AG08395 (cell line): ENCODE measurements around the gene SORCS2.
A peak's percentile ranks its signal among the peaks of the same experiment; 100 is the strongest.

Experiments
- DNase-seq: peaks from one replicate; pipeline ENCODE4 v3.0.0; 2012; ENCODE audit warnings: mixed read lengths, low spot score

The SORCS2 gene

DNA sequence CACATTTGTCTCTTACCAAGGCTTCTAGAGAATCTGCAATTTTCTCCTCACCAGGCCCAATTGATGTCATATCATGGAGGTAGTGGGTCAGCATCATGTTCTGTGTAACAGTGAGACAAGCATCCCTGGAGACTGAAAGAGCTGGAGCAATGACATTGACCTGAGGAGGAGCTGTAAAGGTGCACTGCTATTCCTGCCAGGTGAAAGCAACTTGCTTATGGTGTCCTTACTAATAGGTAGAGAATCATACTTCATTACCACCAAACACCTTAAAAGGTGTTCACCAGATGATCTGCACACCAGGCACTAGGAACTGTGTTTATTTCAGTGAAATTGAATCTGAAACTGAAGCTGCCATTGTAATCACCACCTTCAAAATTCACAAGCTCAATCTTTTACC is 558.6 kb downstream of the SORCS2 start:
- DNase-seq = no peak

- DNase-seq = no peak
Measured at GRCh38 chr4:7752649-7753048, 560.3 kb downstream of the SORCS2 start.

DNA sequence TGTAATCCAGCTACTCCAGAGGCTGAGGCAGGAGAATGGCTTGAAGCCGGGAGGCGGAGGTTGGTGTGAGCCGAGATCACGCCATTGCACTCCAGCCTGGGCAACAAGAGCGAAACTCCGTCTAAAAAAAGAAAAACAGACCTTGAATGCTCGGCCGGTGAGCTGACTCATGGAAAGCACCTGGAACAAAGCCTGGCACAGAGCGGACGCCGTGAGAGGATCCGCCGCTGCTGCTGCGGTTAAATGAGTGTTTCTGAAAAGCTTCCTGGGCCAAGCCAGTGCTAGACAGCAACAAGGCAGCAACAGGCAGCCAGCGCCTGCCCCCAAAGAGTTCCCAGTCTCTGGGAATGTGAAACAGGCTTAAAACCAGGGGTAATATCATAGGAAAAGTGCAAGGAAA is 560.9 kb downstream of the SORCS2 start:
- no peak for DNase-seq

DNA sequence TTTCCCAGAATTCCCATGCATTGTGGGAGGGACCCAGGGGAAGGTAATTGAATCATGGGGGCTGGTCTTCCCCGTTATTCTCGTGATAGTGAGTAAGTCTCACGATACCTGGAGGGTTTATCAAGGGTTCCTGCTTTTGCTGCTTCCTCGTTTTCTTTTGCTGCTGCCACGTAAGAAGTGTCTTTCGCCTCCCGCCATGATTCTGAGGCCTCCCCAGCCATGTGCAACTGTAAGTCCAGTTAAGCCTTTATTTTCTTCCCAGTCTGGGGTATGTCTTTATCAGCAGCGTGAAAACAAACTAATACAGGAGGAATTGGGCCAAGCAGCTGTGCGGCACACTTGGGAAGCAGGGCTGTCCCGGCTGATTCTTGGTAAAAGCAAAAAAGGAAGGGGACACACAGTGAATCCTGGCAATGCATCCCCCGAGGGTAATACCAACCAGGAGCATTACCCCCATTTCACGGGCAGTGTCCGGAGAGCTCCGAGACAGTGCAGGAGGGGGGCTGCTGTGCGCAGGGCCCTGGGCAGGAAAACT is 561.7 kb downstream of the SORCS2 start:
- no peak for DNase-seq

DNA sequence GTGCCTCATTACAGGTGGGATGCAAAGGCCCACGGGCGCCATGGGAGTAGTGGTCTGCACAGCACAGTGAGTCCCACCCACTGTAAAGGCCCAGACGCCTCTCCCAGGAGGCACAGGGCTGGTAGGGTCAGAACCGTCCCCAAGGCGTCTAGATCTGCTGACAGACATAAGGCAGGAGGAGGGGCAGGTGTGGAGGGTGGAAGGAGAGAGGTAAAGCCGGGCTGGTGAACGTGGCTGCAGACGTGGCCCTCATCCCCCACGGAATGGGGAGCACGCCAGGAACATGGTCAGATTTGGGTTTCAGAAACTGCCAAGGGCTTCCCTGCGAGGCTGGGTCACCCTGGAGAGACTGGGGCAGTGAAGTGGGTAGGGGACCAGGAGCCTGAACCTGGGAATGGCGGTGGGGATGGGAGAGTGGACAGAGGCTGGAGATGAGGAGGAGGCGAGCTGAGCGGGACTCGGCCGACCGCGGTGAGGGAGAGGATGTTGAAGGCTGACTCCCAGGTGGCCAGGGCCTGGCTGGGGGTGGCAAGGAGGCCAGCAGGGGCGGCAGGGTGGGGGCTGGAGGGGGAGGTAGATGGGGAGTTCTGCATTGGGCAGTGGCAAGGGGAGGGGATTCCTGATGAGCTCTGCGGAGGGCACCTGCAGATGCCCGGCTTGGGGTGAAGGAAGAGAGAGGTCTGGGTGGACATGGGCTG is 562.4 kb downstream of the SORCS2 start:
- DNase-seq = no peak

DNA sequence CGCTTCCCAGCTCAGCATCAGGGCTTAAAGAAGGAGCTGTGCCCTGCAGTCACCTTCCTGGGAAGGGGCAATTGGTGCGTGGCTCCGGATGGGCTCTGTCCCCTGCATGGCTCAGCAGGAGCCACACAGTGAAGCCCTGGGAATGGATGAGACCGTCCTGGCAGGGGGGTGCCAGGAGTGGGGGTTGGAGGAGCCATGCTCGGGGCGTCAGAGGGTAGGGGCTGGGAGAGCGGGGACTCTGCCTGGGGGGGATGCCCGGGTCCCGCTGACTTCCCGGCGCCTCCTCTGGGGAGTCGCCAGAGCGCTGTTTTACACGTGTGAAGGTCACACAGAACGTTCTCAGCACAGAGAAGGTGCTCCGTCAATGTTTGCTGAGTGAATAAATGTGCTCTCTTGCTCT is 563.2 kb downstream of the SORCS2 start:
- no peak for DNase-seq

- DNase-seq = no peak
Measured at GRCh38 chr4:7756071-7756470, 563.7 kb downstream of the SORCS2 start.

- DNase-seq = no peak
Measured at GRCh38 chr4:7756561-7757355, 564.4 kb downstream of the SORCS2 start.

- DNase-seq = no peak
Measured at GRCh38 chr4:7757501-7758471, 565.4 kb downstream of the SORCS2 start.

DNA sequence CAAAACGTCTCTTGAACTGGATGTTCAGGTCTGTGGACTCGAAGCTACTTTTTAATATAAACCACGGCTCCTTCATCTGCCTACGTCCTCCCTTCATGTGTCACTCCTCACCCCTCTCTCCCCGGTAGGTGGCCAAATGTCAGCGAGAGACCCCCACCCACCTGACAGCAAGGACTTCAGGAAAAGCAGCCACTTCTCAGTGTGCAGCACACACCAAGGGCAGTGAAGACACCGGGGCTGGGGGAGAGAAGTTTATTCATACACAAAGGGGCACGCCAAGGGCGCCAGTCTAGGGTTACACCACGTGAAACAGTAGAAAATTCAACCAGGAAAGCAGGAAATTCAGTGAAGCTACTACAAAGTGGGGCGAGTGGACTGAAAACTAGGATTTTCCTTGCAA is 566.1 kb downstream of the SORCS2 start:
- no peak for DNase-seq

- no peak for DNase-seq
Measured at GRCh38 chr4:7759216-7759615, 566.9 kb downstream of the SORCS2 start.

DNA sequence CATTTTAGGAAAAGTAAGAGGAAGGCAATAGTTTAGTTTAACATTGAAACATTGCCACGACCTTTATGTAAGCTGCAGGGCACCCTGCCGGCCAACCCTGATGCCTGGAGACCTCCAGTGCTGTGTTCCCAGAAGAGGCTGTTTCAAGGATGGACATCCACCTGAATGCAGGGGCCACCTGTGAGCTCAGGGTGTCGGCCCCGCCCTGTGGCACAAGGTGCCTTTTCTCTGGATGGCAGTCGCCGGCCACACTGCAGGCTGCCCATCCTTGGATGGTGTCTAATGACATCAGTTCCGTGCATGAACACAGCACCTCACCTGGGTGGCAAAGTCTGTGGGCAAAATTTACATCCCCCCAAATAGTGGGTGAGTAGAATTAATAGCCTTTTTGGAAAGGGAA is 567.3 kb downstream of the SORCS2 start:
- DNase-seq = no peak

DNA sequence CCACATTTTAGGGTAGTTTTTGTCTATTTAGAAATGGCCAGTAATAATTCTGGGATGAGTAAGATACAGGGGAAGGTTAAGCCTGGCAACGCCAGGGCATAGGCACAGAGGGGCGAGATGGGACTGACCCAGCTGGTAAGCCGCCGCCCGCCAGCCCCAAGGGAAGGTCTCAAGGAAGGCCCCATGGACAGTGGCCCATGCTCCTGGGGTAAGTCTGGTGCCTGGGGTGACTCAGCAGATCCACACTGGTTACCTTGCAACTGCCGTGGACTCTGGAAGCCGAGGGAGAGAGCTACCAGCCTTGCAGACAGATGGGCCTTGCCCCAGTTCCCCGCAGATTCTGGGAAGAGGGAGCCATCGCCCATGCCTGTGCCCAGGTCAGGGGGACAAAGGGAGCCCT is 567.9 kb downstream of the SORCS2 start:
- DNase-seq = no peak

DNA sequence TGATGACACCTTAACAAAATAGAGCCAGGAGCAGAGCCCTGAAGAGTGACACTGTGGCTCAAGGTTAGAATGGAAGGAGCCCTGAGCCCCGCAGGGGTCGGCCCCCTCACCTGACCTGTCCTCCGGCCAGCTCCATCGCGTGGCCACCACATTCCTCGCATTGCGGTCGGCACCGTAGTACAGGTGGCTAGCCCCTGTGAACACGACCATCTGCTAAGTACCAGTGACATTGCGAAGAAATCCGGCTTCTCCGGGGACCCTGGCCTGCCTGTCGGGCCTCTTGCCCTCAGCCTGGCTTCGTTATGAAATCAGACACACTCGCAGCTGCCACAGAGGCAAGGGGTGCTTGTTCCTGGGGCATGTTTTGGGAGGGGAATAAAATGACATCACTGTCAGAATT is 568.4 kb downstream of the SORCS2 start:
- no peak for DNase-seq

DNA sequence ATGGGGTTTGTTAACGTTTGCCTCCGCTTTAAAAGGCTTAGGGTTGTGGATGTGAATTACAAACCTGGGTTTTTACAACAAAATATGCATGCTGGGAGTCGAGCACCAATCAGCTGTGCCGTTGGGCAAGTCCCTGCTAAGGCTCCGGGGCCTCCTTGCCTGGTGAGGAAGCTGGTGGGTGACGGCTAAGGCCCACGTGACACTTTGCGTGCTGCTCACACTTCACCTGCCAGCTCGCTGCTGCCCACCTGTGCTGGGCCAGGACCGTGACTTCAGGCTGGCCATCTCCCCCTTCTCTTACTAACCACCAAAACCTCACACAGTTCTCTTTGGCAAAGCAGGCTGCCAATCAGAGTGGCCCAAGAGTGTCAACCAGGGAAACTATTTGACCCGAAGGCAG is 569.0 kb downstream of the SORCS2 start:
- DNase-seq = no peak

GRCh38 chr4:7761720-7762119 is 569.4 kb downstream of the SORCS2 start:
- peak; percentile 85 for DNase-seq

GRCh38 chr4:7762376-7763030 is 570.2 kb downstream of the SORCS2 start:
- DNase-seq = no peak

DNA sequence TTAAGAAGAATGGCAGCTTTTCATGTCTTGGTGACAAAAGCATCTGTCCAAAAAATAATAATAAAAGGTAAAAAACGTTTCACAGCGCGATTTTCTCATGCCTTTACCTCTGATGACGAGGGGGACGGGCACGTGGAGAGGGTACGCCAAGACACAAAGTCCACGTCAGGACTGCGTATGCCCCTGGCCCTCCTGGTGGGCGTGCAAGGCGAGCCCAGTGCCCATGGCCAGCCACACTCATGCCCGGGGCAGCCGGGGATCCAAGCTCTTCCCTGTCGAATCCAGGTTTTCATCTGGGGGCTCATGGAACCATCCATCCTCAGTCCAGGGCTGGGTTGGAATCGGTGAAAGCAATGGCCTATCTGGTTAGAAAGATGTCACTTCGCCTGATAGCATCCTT is 570.8 kb downstream of the SORCS2 start:
- no peak for DNase-seq

GRCh38 chr4:7763788-7764187 is 571.5 kb downstream of the SORCS2 start:
- DNase-seq = no peak

GRCh38 chr4:7764466-7764865 is 572.1 kb downstream of the SORCS2 start:
- DNase-seq = no peak

DNA sequence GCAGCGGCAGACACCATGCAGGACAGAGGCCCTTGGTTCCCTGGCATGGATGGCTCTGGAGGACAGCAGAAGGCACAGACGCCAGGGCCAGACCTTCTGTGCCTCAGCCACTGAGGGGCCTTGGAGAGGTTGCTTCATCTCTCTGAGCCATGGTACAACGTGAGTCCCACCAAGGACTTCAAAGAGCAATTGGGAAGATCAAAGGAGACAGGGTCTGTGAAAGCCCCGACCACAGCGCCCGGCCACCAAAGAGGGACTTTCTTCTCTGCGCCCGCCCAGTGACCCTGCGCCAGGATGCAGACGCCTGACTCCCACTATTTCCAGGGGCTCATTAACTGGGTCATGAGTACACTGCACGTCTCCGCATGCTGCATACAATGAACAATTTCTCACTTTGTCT is 573.3 kb downstream of the SORCS2 start:
- no peak for DNase-seq

GRCh38 chr4:7766086-7766485 is 573.7 kb downstream of the SORCS2 start:
- no peak for DNase-seq
